Large intestine (tissue), 3 donors: ENCODE results near the gene GPR157. TPM values are rescaled to one million over a fixed set of nuclear protein-coding genes. Genes with fewer than 3 reads are reported as not detected.
A peak's percentile ranks its signal among the peaks of the same experiment; 100 is the strongest.
"Not testable (repeated sequence)": the region's sequence is repeated elsewhere in the genome, so short reads cannot be mapped to it uniquely, and the experiment has no call there.

Experiments
- DNase-seq, 2 donors: peaks; one replicate each; pipeline versions ENCODE4 v3.0.0 to v3.0.0-alpha.2; 2013
- H3K27ac ChIP-seq: one replicate; pipeline ENCODE4 v1.5.1; 2013; ENCODE audit warnings: low read length
- H3K27me3 ChIP-seq: 2 replicates; pipeline ENCODE4 v1.6.1; 2013; ENCODE audit warnings: low read length; ENCODE audit not compliant: control insufficient read depth, insufficient read depth
- H3K36me3 ChIP-seq: 2 replicates; pipeline ENCODE4 v1.6.1; 2013; ENCODE audit warnings: low read length; ENCODE audit not compliant: control insufficient read depth, insufficient read depth
- H3K4me1 ChIP-seq: one replicate; pipeline ENCODE4 v1.6.1; 2013; ENCODE audit warnings: low read length; ENCODE audit not compliant: control insufficient read depth, insufficient read depth
- H3K4me3 ChIP-seq: one replicate; pipeline ENCODE4 v1.5.1; 2013; ENCODE audit warnings: low read length
- H3K9me3 ChIP-seq: one replicate; pipeline ENCODE4 v1.6.1; 2013; ENCODE audit warnings: mild to moderate bottlenecking, low read depth, low read length, moderate library complexity; ENCODE audit not compliant: control insufficient read depth
- WGBS: methylation state at CpG from one replicate; pipeline ENCODE4 v1.1.5; 2013; ENCODE audit warnings: low lambda C conversion rate; ENCODE audit not compliant: insufficient coverage; 5-methylcytosine and 5-hydroxymethylcytosine counted together
- polyA plus RNA-seq: library from polyadenylated mRNA; unstranded; fragments of 120-200 nt; gene quantifications from one replicate; pipeline ENCODE4 v1.2.1, GENCODE V29; 2013

The GPR157 gene
- polyA plus RNA-seq, 1 donor: 27.8 TPM

DNA sequence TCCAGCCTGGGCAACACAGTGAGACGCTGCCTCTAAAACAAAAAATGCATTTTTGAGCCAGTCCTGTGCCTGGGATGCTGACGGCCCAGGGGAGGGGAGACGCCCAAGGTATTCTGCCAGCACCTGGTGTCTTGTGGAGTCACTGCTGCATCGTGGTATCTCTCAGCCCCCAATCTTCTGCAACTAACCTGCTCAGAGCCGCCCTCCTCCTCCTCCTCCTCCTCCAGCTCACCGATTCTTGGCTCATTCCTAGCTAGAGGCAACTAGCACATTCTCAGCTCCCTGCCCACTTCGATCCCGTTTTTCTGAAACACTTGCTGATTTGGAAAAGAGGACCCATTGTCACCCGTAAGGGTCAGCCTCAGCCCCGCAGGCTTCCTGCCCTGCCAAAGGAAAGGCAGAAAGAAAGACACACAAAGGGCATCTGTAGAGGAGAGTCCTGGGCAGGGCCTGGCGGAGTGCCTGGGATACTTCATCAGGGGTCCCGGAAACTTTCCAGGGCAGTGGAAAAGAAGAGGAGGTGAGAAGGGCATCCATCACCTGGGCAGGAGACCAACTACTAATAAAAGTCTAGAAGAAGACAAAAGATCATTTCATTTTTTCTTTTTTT, 20.7 kb downstream of the GPR157 start:
- H3K27me3 ChIP-seq: no peaks in the 10 kb centered on the region
- WGBS: 83% methylated on average over 1 of the region's 12 CpGs
- H3K4me1 ChIP-seq: peaks cover 21% of the 10 kb centered on the region
- H3K4me3 ChIP-seq: no peak overlapping the region
- no peak overlapping the region for H3K27ac ChIP-seq
- peaks cover 37% of the 10 kb centered on the region for H3K36me3 ChIP-seq
- DNase-seq: no peak
- no peaks in the 10 kb centered on the region for H3K9me3 ChIP-seq

DNA sequence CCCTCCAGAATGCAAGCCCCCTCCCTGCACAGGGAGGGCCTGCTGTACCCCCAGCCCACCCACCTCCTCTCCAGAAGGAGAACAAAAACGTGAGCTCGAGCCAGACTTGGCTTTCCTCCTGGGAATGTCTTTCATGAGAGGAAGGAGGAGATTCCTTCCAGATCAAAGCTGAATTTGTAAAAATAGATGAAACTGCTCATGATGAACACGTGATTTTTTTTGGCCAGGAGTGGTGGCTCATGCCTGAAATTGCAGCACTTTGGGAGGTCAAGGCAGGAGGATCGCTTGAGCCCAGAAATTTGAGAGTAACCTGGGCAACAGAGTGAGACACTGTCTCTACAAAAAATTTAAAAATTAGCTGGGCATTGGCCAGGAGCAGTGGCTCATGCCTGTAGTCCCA, 21.8 kb downstream of the GPR157 start:
- Histone ChIP-seq H3K27me3 (no peaks in the 10 kb centered on the region), H3K4me1 (peaks cover 11% of the 10 kb centered on the region), H3K9me3 (no peaks in the 10 kb centered on the region), H3K36me3 (peaks cover 37% of the 10 kb centered on the region), H3K4me3 (no peak overlapping the region), H3K27ac (no peak overlapping the region)
- no peak for DNase-seq
- no CpG with 5 or more reads among the region's 4 CpGs for WGBS

- no CpG with 5 or more reads among the region's 14 CpGs for WGBS
- no peaks in the 10 kb centered on the region for H3K27me3 ChIP-seq
- no peak for DNase-seq
- H3K36me3 ChIP-seq: peaks cover 42% of the 10 kb centered on the region
- peaks cover 10% of the 10 kb centered on the region for H3K4me1 ChIP-seq
- H3K9me3 ChIP-seq: no peaks in the 10 kb centered on the region
- no peak overlapping the region for H3K4me3 ChIP-seq
- H3K27ac ChIP-seq: no peak overlapping the region
Measured at GRCh38 chr1:9106286-9106685, 22.6 kb downstream of the GPR157 start.

DNA sequence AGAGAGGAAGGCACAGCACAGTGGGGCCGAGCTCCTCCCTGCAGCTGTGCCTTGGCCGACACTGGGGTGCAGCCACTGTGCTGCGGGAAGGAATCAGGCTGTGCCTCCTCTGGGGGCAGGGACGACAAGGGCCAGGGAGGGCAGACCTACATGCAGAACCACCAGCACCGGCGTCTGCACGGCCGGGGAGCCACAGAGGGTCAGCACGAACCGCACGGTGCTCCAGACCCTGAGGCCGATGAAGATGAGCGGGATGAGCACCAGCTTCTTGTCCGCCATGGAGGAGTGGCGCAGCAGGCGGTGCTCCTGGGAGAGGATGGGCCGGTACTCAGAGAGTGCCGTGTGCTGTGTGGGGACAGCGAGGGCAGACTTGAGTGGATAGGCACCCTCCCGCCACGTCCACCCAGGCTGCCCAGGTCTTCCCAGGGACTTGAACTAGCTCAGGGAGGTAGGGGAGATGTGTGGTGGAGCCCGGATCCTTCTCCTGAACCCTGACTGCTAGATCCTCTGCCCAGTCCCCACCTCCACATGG, 23.5 kb downstream of the GPR157 start:
- WGBS: no CpG with 5 or more reads among the region's 22 CpGs
- DNase-seq: no peak
- Histone ChIP-seq H3K9me3 (no peaks in the 10 kb centered on the region), H3K27ac (no peak overlapping the region), H3K36me3 (peaks cover 42% of the 10 kb centered on the region), H3K27me3 (no peaks in the 10 kb centered on the region), H3K4me3 (no peak overlapping the region), H3K4me1 (peaks cover 8% of the 10 kb centered on the region)

- Histone ChIP-seq H3K9me3 (no peaks in the 10 kb centered on the region), H3K36me3 (peaks cover 27% of the 10 kb centered on the region), H3K4me1 (peaks cover 14% of the 10 kb centered on the region), H3K4me3 (no peak overlapping the region), H3K27ac (no peak overlapping the region), H3K27me3 (no peaks in the 10 kb centered on the region)
- DNase-seq: peak in 1 of 2 donors; percentile 50
- WGBS: no CpG with 5 or more reads among the region's 4 CpGs
Measured at GRCh38 chr1:9101510-9102146, 27.3 kb downstream of the GPR157 start.

DNA sequence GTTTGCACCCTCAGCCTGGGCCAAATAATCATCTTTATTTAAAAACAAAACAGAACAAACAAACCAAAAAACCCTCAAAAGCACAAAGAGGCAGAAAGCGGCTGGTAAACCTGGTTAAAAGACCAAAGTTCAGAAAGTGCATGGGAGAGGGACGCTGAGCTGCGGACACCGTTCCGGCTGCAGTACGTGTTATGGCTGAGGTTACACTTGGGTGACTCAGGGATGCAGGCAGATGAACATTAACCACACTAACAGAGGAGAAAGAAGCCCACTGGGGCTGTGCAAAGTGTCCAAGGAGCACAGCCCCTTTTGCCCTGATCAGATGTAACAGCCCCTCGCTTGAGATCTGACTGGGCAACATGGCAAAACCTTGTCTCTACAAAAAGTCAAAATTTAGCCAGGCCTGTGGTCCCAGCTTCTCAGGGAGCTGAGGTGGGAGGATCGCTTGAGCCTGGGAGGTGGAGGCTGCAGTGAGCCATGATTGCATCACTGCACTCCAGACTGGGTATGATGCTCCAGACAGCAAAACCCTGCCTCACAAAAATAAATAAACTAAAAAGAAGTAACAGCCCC, 28.3 kb downstream of the GPR157 start:
- peaks cover 2% of the 10 kb centered on the region for H3K9me3 ChIP-seq
- H3K36me3 ChIP-seq: peaks cover 23% of the 10 kb centered on the region
- DNase-seq: peak in 1 of 2 donors; percentile 51
- H3K27me3 ChIP-seq: no peaks in the 10 kb centered on the region
- no peak overlapping the region for H3K27ac ChIP-seq
- H3K4me1 ChIP-seq: peaks cover 14% of the 10 kb centered on the region
- no peak overlapping the region for H3K4me3 ChIP-seq
- WGBS: no CpG with 5 or more reads among the region's 8 CpGs

DNA sequence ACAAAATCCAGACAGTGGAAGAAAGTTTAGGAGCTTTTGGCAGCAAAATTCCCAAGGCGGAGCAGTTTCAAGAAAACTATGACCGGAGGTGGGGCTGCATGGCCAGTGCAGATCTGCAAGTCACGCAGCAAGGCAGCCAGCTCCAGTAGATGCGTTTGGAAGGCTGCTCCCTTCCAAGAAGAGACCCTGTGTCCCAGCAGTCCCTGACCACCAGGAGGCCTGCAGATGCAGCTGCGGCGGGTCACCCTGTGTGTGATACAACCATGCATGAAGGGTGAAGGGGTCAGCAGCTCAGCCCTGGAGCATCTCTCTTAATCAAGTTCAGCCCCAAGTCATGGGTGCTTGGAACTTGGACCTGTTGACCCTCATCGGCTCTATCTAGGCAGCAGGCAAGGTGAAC, 29.3 kb downstream of the GPR157 start:
- no peak for DNase-seq
- no peaks in the 10 kb centered on the region for H3K27me3 ChIP-seq
- H3K4me1 ChIP-seq: peaks cover 14% of the 10 kb centered on the region
- H3K27ac ChIP-seq: no peak overlapping the region
- peaks cover 2% of the 10 kb centered on the region for H3K9me3 ChIP-seq
- no CpG with 5 or more reads among the region's 7 CpGs for WGBS
- H3K4me3 ChIP-seq: no peak overlapping the region
- H3K36me3 ChIP-seq: peaks cover 15% of the 10 kb centered on the region

DNA sequence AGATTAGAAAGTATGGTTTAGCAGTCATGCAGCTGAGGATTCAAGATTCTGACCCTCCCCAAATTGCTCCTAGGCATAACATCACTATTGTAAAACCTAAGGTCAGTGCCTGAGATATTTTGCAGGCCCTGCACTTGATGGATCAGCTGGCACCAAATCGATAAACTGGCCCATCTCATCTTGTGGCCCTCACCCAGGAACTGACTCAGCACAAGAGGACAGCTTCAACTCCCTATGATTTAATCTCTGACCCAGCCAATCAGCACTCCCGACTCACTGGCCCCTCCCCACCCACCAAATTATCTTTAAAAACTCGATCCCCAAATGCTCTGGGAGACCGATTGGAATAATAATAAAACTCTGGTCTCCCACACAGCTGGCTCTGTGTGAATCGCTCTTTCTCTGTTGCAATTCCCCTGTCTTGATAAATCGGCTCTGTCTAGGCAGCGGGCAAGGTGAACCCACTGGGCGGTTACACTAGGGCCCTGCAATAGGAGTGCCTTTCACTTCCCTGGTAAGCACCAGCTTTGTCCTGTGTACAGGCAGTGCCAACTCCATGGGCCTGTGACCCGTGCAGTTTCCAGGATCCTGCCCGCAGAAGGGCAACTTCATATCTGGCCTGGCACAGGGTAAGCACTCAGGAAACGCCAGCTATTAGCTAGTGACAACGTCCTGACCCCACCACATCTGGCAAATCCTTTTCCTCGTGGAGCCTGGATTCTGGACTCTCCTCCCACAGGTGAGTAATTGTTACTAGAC, 30.8 kb downstream of the GPR157 start:
- H3K4me1 ChIP-seq: peaks cover 14% of the 10 kb centered on the region
- peaks cover 5% of the 10 kb centered on the region for H3K36me3 ChIP-seq
- DNase-seq: no peak
- H3K27me3 ChIP-seq: no peaks in the 10 kb centered on the region
- WGBS: no CpG with 5 or more reads among the region's 13 CpGs
- H3K4me3 ChIP-seq: no peak overlapping the region
- no peak overlapping the region for H3K27ac ChIP-seq
- peaks cover 2% of the 10 kb centered on the region for H3K9me3 ChIP-seq

DNA sequence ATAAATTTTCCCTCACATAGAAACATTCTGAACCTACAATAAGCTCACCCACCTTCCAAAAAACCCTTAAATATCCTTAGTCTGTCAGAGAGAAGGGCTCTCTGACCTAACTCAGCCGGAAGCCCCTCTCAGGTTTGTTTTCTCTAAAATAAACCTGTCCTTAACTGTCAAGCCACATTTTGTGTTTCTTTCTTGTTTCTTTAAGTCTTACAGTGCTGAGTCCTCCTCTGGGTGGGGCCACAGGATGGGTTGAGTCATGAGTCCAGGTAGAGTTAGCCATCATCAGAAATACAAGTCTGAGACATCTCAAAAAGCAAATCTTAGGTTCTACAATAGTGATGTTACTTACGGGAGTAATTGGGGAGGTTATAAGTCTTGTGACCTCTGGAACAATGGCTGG, 33.1 kb downstream of the GPR157 start:
- Histone ChIP-seq H3K9me3 (peaks cover 2% of the 10 kb centered on the region), H3K27me3 (no peaks in the 10 kb centered on the region), H3K27ac (no peak overlapping the region), H3K36me3 (no peaks in the 10 kb centered on the region), H3K4me1 (peaks cover 10% of the 10 kb centered on the region), H3K4me3 (no peak overlapping the region)
- WGBS: no CpG with 5 or more reads among the region's 2 CpGs
- no peak for DNase-seq

GRCh38 chr1:9093996-9094595, 34.8 kb downstream of the GPR157 start:
- H3K4me3 ChIP-seq, H3K27ac ChIP-seq, DNase-seq, H3K36me3 ChIP-seq, H3K4me1 ChIP-seq, H3K9me3 ChIP-seq, H3K27me3 ChIP-seq: not testable (repeated sequence)
- 80% methylated on average over 1 of the region's 18 CpGs for WGBS
